GM19397 (cell line): ENCODE measurements around the gene ERCC4.

ENCODE experiments used
- ATAC-seq: cut with Tn5 transposase; IDR thresholded peaks from one replicate; pipeline ENCODE4 v1.9.1; 2021; ENCODE audit warnings: mild to moderate bottlenecking, moderate library complexity; ENCODE audit not compliant: unreplicated experiment

Gene ERCC4

GRCh38 chr16:13945744-13946485 is 26.0 kb downstream of the ERCC4 start:
- no peak for ATAC-seq

- ATAC-seq = no peak
Observed at GRCh38 chr16:13948086-13948485, 28.1 kb downstream of the ERCC4 start.

DNA sequence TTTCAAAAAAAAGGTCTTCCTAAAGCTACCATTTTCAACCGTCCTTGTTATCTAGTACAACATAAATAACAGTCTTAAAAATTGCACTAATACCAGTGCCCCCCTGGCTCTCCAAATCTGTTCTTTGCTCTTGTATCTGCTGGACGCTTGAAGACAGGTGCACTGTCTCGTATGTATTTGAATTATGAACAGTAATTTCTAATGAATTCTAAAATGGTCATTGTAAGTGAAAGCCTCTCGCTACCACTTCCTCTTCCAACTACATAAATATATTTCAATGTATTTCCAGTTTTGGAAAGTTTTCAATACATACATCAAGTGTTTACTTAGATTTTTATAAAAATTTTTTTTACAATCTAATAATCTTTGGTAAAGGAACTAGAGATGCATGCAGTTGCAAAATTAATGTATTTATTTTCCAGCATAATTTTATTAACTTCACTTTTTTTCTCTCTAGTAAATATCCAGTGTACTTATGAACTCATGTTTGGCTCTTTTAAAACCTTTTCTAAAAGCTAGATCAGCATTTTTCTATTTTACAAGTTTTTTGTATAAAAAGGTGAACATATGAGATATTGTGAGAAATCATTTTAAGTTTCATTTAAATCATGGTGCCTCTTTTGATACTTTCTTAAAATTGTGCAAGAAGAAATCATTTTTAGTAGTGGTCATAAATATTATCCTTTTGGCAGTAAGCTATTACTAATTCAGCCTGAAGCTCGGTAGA is 31.0 kb downstream of the ERCC4 start:
- ATAC-seq = no peak

- ATAC-seq = no peak
Observed at GRCh38 chr16:13951611-13952010, 31.7 kb downstream of the ERCC4 start.

DNA sequence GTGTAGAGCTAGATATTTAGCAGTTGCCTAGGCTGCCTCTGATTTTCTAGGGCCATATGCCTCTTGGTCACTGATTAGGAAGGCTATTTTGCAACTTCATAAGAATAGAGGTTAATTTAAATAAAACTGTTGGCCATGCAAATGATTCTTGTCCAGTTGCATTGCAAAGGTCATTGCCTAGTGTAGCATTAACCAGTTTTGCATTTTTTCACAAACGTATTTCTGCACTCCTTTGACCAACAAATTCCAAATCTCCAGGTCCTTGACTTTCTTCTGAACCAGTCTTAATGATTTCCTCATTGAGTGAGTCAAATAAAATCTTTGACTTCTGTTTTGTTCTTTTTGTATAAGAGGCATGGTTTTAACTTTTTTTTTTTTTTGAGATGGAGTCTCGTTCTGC is 33.5 kb downstream of the ERCC4 start:
- no peak for ATAC-seq

DNA sequence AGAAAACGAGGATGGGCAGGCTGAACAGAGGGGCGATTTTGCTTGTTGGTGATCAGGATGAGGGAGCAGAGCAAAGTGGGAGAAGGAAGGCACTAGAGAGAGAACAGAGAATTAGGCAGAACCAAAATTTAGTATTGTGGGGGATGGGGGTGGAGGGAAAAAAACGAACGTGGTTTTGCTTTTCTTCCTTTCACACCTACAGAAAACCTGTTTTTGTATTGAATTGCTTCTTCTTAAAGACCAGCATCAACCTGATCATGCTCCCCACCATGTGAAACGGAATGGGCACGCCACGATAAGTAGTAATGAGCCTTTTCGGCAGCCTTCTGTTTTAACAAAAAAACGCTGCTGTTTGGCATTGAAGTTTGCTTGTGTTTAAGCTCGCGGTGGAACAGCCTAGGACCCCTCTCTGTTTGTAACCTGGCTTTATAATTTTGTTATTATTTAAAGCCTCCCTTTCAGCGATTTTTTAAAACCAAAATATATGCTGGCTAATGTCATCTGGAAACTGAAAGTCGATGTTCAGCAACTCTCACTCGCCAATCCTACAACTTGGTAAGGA is 36.8 kb downstream of the ERCC4 start:
- ATAC-seq = no peak

- ATAC-seq = no peak
Observed at GRCh38 chr16:13957197-13958078, 37.5 kb downstream of the ERCC4 start.

- ATAC-seq = no peak
Observed at GRCh38 chr16:13958474-13958873, 38.5 kb downstream of the ERCC4 start.

DNA sequence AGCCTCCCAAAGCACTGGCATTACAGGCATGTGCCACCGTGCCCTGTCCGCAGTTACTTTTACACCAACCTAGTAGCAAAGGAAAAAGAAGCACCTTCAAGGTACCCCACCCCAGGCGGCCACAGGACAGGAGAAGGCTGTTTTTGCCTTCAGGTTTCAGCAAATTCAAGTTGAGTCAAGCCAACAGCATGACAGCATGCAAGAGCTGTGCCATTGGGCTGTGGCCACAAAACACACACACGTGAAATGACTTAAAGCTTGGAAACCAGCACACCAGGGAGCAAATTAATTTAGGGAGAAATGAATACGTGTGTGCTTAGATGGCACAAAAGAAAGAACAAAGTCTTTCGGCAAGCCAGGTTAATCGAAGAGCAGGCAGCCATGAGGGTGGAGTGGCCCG is 39.7 kb downstream of the ERCC4 start:
- ATAC-seq = no peak

DNA sequence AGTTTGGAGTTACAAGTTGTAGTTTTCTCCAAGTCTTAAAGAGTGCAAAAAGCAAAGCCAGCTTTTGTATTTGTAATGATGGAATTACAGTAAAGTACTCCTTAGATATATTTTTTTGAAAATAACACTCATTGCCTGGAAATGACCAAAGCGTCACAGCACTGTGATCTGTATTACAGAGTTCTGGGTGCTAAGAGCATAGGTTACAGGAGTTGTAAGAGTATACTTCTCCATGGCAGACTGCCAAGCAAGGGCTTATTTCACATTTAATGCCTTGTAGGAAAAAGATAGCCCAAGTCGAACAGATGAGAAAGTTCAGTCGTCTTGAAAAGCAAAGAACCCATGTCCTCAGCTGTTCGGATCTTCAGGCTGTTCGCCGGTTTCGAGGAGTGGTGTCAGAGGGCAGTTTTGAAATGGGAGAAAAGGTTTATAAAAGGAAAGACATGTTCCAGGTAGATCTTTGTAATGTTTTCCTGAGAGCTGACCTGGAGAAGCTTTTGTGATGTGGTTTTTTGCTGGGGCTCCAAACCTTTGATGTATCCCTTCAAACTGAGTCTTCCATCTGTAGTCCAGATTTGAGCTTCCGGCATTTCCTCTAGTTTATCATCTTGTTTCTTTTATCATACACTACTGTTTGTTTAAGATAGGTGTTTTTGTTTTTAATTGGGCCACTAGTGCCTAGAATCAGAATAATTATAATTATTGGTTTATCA is 41.3 kb downstream of the ERCC4 start:
- ATAC-seq = no peak

DNA sequence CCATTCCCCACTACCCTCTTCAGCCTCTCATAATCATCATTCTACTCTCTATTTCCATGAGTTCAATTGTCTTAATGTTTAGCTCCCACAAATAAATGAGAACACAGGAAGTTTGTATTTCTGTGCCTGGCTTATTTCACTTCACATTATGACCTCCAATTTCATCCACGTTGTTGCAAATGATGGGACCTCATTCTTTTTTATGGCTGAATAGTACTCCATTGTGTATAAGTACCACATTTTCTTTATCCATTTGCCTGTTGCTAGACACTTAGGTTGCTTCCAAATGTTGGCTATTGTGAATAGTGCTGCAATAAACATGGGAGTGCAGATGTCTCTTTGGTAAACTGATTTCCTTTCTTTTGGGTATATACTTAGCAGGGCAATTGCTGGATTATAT is 42.3 kb downstream of the ERCC4 start:
- ATAC-seq = no peak

- no peak for ATAC-seq
Observed at GRCh38 chr16:13968835-13969234, 48.9 kb downstream of the ERCC4 start.

DNA sequence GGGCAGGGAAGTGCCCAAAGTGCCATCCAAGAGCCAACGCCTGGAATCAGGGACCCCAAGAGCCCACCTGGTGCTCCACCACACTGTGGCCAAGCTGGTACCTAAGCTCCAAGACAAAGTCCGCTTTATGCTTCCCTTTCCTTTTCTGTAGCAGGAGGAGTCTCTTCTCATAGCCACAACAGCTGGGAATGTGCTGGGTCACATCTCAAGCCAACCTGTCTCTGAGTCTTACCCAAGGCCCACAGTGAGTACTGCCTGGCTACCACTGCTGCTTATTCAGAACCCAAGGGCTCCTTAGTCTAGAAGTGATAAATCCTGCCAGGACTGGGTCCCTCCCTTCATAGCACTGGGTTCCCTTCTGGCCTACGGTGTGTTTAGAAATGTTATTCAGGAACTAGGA is 49.8 kb downstream of the ERCC4 start:
- ATAC-seq = no peak

DNA sequence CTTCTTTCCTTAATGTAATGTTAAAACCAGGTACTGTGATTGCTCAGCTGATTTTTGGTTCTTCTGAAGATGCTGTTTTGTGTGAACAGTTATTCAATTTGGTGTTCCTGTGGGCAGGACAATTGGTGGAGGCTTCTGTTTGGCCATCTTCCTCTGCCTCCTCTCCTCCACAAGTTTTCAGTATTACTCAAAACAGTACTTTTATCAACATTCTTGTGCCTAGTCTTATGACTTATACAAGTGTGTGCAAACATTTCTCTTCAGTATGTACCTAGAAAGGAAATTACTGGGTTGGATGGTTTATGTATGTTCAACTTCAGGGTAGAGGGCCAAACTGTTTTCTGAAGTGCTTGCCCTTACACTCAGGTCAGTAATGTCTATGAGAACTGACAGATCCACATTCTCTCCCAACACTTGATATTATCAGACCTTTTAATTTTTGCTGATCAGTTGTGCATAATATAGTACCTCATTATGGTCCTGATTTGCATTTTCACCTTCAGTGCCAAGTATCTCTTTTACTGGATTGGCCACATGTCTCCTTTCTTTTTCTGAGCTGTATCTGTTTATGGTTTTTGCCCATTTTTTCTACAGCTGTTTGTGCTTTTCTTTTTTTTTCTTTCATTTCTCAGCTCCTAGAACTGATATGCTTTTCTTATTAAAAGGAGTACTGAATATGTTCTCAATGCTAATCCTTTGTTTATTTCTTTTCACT is 50.9 kb downstream of the ERCC4 start:
- no peak for ATAC-seq

DNA sequence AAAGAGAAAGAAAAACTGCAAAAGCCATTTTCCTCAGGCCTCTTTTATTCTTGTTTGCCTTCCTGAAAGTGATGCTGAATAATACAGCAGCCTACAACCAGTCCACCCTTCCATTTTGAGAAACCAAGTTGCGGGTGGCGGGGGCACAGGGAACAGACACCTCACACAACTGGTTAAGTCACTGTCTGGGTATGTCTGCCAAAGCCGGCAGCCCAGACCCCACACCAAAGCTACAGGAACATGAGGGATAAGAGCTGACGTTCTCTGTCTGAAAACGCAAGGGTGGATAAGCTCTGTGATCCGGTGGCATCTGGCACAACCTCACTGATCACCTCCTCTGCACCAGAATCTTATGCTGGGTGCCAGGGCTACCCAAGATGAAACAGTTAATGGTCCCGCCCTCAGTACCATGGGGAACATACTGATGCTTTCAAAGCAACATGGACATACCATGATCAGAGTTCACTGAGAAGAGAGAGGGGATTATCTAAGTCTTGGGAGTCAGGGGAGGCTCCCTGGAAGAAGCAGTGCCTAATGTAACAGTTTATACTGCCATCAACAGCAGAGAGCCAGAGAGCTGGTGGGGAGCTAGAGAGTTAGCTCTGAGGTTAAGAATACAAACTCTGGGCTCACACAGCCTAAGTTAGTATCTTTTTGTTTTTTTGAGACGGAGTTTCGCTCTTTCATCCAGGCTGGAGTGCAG is 53.5 kb downstream of the ERCC4 start:
- no peak for ATAC-seq

DNA sequence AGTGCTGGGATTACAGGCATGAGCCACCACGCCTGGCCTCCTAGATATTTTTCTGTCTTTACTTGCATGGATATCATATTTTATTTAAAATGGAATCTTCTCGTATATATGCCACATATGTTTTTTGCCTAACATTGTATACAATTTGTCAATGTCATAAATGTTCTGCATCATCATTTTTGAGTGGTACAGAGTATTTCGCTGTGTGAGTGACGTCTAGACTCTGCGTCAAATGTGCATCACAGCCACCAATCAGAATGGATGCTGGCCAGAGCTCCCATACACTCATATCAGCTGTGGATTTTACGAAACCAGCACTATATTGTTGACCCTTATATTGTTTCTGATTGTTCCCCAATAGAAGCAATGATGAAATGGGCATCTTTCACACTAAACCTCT is 57.2 kb downstream of the ERCC4 start:
- no peak for ATAC-seq

DNA sequence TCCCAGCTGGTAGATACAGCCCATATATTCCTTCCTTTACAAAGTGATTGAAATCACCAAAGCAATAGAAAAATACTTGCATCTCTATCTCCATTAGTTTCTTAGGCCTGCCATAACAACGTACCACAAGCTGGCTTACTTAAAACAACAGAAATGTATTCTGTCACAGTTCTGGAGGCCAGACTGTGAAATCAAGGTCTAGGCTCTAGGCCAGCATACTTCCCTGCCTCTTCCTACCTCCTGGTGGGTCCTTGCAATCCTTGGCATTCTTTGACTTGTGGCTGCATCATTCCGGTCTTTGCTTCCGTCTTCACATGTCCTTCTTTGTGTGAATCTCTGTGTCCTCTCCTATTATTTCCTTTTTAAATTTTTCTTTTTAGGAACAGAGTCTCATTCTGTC is 62.5 kb downstream of the ERCC4 start:
- no peak for ATAC-seq

DNA sequence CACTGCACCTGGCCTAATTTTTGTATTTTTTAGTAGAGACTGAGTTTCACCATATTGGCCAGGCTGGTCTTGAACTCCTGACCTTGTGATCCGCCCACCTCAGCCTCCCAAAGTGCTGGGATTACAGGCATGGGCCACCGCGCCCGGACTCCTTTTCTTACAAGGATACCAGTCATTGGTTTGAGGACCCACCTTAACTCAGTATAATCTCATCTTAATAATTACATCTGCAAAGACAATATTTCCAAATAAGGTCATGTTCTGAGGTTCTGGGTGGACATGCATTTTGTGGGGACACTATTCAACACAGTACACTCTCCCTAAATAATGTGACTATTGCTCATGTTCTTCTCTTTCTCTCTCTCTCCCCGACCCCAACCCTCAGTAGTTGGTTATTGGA is 63.7 kb downstream of the ERCC4 start:
- ATAC-seq = no peak

DNA sequence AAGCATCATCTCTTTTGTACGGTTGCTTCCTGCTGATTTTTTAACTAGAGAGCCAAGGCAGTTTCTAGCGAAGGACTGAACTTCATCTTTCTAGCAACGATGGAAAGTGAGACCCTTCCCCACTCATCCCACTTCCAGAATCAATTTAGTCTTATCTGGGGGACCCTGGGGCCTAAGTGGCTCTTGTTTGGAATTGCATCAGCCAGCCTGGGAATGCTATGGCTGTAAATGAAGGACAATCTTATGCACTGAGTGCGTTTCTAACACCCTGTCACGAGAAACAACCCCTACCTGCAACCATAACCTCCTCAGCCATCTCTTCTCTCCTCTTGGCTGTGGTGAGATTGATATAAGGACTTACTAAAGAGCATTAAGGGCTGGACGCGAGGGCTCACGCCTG is 64.8 kb downstream of the ERCC4 start:
- ATAC-seq = no peak
